Effector memory CD4-positive, alpha-beta T cell (primary cell): ENCODE results near the gene OPCML.

Experiments
- DNase-seq, 3 donors: peaks; one replicate each; pipeline ENCODE4 v3.0.0-alpha.2; 2020
- H3K27ac ChIP-seq: 2 replicates; pipeline ENCODE4 v1.7.0; 2013; ENCODE audit warnings: mild to moderate bottlenecking, low read length, moderate library complexity; ENCODE audit not compliant: insufficient read depth, poor library complexity, severe bottlenecking
- H3K27me3 ChIP-seq: replicated peaks from 2 replicates; pipeline ENCODE4 v1.7.0; 2013; ENCODE audit warnings: mild to moderate bottlenecking, low read length; ENCODE audit not compliant: insufficient read depth, control insufficient read depth, poor library complexity, severe bottlenecking
- H3K36me3 ChIP-seq: 2 replicates; pipeline ENCODE4 v1.7.0; 2013; ENCODE audit warnings: mild to moderate bottlenecking, low read length, moderate library complexity; ENCODE audit not compliant: control insufficient read depth, insufficient read depth
- H3K4me1 ChIP-seq: 2 replicates; pipeline ENCODE4 v1.7.0; 2013; ENCODE audit warnings: low read length, mild to moderate bottlenecking; ENCODE audit not compliant: control insufficient read depth, insufficient read depth, poor library complexity, severe bottlenecking
- H3K4me3 ChIP-seq: 2 replicates; pipeline ENCODE4 v1.7.0; 2013; ENCODE audit warnings: low read length, low read depth, mild to moderate bottlenecking; ENCODE audit not compliant: insufficient read depth, poor library complexity, severe bottlenecking
- H3K9me3 ChIP-seq: 2 replicates; pipeline ENCODE4 v1.7.0; 2013; ENCODE audit warnings: mild to moderate bottlenecking, low read length, moderate library complexity; ENCODE audit not compliant: control insufficient read depth

Gene OPCML

GRCh38 chr11:132824642-132825041 lies 707.7 kb downstream of the OPCML start:
- no peaks in the 10 kb centered on the region for H3K9me3 ChIP-seq
- no peak for DNase-seq
- no peaks in the 10 kb centered on the region for H3K36me3 ChIP-seq
- H3K27me3 ChIP-seq, result no peaks in the 10 kb centered on the region
- H3K27ac ChIP-seq, result no peak overlapping the region
- H3K4me1 ChIP-seq, result no peaks in the 10 kb centered on the region
- no peak overlapping the region for H3K4me3 ChIP-seq

GRCh38 chr11:132822276-132822675 lies 710.0 kb downstream of the OPCML start:
- Histone ChIP-seq H3K36me3 (no peaks in the 10 kb centered on the region), H3K4me3 (no peak overlapping the region), H3K27ac (no peak overlapping the region), H3K4me1 (no peaks in the 10 kb centered on the region), H3K27me3 (no peaks in the 10 kb centered on the region), H3K9me3 (no peaks in the 10 kb centered on the region)
- DNase-seq, result no peak

DNA sequence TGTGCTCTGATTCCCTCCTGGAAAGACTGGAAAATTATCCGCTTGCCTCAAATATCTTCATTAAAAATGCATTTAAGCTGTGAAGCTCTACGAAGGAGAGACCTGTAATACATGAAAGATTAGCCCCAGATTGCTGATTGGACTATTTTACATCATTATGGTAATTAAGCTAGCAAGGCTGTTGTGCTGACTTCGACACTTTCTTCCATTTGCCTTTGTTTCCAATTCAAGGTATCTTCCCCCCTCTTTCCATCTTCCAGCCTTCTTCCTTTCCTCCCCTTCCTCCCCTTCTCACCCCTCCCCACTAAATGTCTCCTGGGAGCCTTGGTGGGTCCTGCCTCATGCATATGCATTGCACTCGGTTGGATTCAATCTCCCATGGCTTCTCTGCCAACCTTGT lies 710.8 kb downstream of the OPCML start:
- no peak for DNase-seq
- Histone ChIP-seq H3K27me3 (no peaks in the 10 kb centered on the region), H3K27ac (no peak overlapping the region), H3K36me3 (no peaks in the 10 kb centered on the region), H3K4me1 (no peaks in the 10 kb centered on the region), H3K4me3 (no peak overlapping the region), H3K9me3 (no peaks in the 10 kb centered on the region)

GRCh38 chr11:132821014-132821413 lies 711.3 kb downstream of the OPCML start:
- Histone ChIP-seq H3K4me3 (no peak overlapping the region), H3K36me3 (no peaks in the 10 kb centered on the region), H3K27ac (no peak overlapping the region), H3K4me1 (no peaks in the 10 kb centered on the region), H3K27me3 (no peaks in the 10 kb centered on the region), H3K9me3 (no peaks in the 10 kb centered on the region)
- no peak for DNase-seq

GRCh38 chr11:132818951-132819350 lies 713.4 kb downstream of the OPCML start:
- H3K27ac ChIP-seq, result no peak overlapping the region

GRCh38 chr11:132817387-132817786 lies 714.9 kb downstream of the OPCML start:
- Histone ChIP-seq H3K4me3 (no peak overlapping the region), H3K27me3 (no peaks in the 10 kb centered on the region), H3K36me3 (no peaks in the 10 kb centered on the region), H3K4me1 (no peaks in the 10 kb centered on the region), H3K9me3 (no peaks in the 10 kb centered on the region), H3K27ac (no peak overlapping the region)
- no peak for DNase-seq

More at GRCh38 chr11:132818951-132819350, 713.4 kb downstream of the OPCML start:
- Histone ChIP-seq H3K9me3 (no peaks in the 10 kb centered on the region), H3K4me1 (no peaks in the 10 kb centered on the region), H3K27me3 (no peaks in the 10 kb centered on the region), H3K4me3 (no peak overlapping the region), H3K36me3 (no peaks in the 10 kb centered on the region)
- no peak for DNase-seq

GRCh38 chr11:132814410-132814809 lies 717.9 kb downstream of the OPCML start:
- H3K4me1 ChIP-seq, result no peaks in the 10 kb centered on the region
- no peaks in the 10 kb centered on the region for H3K36me3 ChIP-seq
- H3K4me3 ChIP-seq, result no peak overlapping the region
- no peaks in the 10 kb centered on the region for H3K9me3 ChIP-seq
- H3K27me3 ChIP-seq, result no peaks in the 10 kb centered on the region
- no peak overlapping the region for H3K27ac ChIP-seq
- no peak for DNase-seq

DNA sequence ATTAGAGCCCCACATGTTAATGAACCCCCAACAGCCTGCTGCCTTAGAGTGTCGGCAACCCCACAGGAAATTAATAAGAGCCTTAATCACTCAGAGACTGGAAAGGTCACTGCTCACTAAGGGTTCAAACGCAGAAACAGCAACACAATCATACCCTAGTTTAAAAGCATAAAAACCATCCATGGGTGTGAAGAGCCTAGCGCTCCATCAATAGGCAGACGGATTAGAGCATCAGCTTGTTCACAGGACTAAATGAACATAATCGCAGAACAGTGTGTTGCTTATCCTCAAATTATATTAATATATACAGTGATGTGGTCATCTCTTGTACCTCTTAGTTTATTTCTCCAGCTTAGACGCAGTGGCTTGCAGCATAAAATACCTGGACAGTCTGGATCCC lies 720.7 kb downstream of the OPCML start:
- Histone ChIP-seq H3K4me1 (no peaks in the 10 kb centered on the region), H3K9me3 (no peaks in the 10 kb centered on the region), H3K27ac (no peak overlapping the region), H3K4me3 (no peak overlapping the region), H3K27me3 (no peaks in the 10 kb centered on the region), H3K36me3 (no peaks in the 10 kb centered on the region)
- DNase-seq, result no peak

- Histone ChIP-seq H3K27ac (no peak overlapping the region), H3K36me3 (no peaks in the 10 kb centered on the region), H3K27me3 (no peaks in the 10 kb centered on the region), H3K4me1 (no peaks in the 10 kb centered on the region), H3K9me3 (no peaks in the 10 kb centered on the region), H3K4me3 (no peak overlapping the region)
- DNase-seq, result no peak
These were observed 723.2 kb downstream of the OPCML start for GRCh38 chr11:132809070-132809469.

DNA sequence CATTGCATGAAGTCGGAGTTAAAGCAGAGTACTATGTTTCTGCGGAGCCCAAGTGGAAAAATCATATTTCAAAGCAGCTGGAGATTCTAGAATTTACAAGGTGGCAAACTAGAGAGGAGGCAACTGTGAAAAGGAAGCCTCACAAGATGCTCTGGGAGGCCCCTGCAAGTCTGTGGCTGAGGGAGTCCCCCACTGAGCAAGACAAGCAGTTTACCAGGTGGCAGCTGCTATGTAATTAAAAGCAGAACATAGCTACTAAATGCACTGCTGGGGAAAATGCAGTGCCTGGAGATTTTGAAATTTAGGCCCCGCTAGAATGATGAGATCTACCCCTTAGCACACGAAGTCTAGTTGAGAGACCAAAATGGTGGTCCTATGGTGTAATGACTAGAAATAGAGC lies 728.0 kb downstream of the OPCML start:
- no peak for DNase-seq
- H3K27ac ChIP-seq, result no peak overlapping the region
- H3K4me3 ChIP-seq, result no peak overlapping the region
- H3K36me3 ChIP-seq, result no peaks in the 10 kb centered on the region
- no peaks in the 10 kb centered on the region for H3K4me1 ChIP-seq
- no peaks in the 10 kb centered on the region for H3K9me3 ChIP-seq
- H3K27me3 ChIP-seq, result no peaks in the 10 kb centered on the region

DNA sequence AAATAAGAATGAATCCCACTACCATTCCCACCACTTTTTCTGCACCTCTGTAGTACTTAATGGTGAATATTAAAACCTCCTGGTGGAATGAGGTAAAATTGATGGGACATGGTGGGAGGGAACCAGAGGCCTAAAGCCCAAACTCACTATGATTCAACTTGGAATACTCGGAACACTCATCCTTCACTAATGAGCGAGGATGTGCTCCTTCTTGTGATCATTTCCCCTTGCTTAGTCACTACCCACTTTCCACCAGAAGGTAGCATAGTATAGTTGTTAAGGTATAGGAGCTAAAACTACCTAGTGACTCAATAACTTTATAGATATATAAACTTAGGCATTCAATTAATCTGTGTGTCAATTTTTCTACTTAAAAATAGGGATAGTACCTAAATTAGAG lies 728.9 kb downstream of the OPCML start:
- Histone ChIP-seq H3K27ac (no peak overlapping the region), H3K9me3 (no peaks in the 10 kb centered on the region)
- no peak for DNase-seq

More for the DNA sequence above, 728.9 kb downstream of the OPCML start:
- no peaks in the 10 kb centered on the region for H3K4me1 ChIP-seq
- no peaks in the 10 kb centered on the region for H3K36me3 ChIP-seq
- H3K27me3 ChIP-seq, result no peaks in the 10 kb centered on the region
- no peak overlapping the region for H3K4me3 ChIP-seq
